ENCODE measurements around the gene WDR19.
"Not testable (repeated sequence)": the region's sequence is repeated elsewhere in the genome, so short reads cannot be mapped to it uniquely, and the experiment has no call there.

The WDR19 gene

GRCh38 chr4:39233783-39234182, 51.5 kb downstream of the WDR19 start:
- DNase-seq: no peak

DNA sequence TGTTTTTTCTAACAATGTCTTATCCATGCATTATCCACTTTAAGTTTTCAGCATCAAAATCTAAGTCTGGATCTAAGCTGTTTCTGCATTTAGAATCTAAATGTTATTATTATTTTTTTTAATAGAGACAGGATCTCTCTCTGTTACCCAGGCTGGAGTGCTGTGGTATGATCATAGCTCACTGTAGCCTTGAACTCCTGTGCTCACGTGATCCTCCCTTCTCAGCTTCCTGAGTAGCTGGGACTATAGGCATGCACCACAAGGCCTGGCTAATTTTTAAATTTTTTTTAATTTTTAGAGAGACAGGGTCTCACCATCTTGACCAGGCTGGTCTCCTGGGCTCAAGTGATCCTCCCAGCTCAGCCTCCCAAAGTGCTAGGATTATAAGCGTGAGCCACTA, 52.7 kb downstream of the WDR19 start:
- no peak for DNase-seq

GRCh38 chr4:39235696-39236095, 53.4 kb downstream of the WDR19 start:
- no peak for DNase-seq

DNA sequence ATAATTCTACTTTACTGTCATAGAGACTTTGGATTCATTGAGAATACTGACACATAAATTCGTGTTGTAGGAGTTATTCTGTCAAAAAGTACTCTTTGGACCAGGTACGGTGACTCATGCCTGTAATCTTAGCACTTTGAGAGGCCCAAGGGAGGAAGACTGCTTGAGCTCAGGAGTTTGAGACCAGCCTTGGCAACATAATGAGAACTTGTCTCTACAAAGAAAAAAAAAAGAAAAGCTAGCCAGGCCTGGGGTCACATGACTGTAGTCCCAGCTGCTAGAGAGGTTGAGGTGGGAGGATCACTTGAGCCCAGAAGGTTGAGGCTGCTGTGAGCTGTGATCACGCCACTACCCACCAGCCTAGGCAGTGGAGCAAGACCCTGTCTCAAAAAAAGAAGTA, 54.9 kb downstream of the WDR19 start:
- DNase-seq: no peak

- DNase-seq: no peak
Observed at GRCh38 chr4:39243462-39243861, 61.1 kb downstream of the WDR19 start.

DNA sequence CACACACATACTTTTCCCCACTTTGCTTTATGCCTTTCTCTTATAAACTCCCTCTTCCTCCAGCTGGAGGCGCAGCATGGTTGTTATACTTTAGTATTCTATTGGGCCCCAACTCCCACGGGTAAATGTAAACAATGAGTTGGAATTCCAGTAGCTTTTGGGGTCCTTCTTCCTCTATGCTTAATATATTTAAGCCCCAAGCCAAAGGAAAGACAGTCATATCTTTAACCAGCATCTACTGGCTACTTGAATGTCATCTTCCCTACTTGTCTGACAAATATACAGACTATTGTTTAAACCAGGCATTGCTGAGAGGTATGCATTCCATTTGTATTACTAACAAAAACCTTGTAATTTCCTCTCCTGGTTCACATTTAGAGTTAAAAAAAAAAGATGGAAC, 72.9 kb downstream of the WDR19 start:
- no peak for DNase-seq

GRCh38 chr4:39255871-39256270, 73.5 kb downstream of the WDR19 start:
- DNase-seq: no peak

DNA sequence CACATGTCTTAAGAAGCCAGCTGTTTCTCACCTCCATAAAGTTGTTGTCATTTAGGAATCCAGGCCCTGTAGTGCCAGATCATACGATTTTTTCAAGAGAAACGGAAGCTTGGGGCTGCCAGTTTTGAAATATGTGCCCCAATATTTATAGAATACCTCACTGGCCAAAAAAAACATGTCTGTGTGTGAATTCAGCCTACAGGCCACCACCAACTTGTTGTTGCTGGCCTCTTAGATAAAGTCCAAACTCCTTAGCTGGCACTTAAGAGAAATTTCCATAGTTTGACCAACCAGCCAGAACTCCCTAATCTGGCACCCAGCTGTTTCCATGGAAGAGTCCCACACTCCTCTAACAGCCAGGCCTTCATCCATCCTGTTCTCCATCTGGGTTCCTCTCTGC, 74.1 kb downstream of the WDR19 start:
- no peak for DNase-seq

- DNase-seq: no peak
Observed at GRCh38 chr4:39259571-39260330, 77.4 kb downstream of the WDR19 start.

- DNase-seq: no peak
Observed at GRCh38 chr4:39263895-39264294, 81.6 kb downstream of the WDR19 start.

GRCh38 chr4:39274503-39274902, 92.2 kb downstream of the WDR19 start:
- no peak for DNase-seq

DNA sequence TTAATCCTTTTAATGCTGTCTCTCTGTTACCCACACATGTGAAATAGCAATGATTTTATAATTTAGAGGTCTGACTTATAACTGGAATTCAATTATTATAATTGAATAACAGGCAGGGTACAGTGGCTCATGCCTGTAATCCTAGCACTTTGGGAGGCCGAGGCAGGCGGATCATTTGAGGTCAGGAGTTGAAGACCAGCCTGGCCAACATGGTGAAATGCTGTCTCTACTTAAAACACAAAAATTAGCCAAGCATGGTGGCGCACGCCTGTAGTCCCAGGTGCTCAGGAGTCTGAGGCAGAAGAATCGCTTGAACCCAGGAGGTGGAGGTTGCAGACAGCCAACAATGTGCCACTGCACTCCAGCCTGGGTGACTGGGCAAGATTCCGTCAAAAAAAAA, 95.3 kb downstream of the WDR19 start:
- DNase-seq: not testable (repeated sequence)

GRCh38 chr4:39278476-39278875, 96.1 kb downstream of the WDR19 start:
- DNase-seq: no peak

GRCh38 chr4:39279416-39279815, 97.1 kb downstream of the WDR19 start:
- DNase-seq: no peak

- no peak for DNase-seq
Observed at GRCh38 chr4:39280770-39281169, 98.4 kb downstream of the WDR19 start.

DNA sequence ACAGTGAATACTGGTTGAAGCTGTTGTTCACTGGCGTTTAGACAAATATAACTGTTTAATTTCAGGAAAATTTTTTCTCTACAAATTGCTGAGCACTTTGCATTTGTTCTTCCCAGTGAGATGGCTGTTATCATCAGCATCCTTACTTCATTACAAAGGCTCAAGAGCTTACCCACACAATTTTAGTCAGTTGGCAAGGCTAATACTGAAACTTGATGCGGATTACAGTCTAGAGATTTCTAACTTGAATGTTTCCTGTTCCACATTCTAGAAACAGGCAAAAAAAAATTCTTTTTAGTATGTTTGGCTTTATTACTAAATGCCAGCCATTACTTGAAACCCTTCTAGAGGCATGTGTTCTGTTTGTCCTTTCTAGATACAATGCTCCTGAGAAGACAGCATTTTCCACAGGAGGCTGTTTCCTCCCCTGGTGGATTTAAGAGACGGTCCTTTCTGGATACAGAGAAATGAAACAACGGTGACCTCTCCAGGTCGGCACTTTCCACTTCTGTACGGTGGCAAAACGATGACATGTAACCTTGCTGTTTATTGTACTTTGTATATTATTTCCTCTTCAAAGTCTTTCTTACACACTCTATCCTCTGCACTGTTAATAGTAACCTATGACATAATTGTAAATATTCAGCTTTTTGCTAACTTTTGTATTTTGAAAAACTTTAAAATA, 102.9 kb downstream of the WDR19 start:
- DNase-seq: no peak

DNA sequence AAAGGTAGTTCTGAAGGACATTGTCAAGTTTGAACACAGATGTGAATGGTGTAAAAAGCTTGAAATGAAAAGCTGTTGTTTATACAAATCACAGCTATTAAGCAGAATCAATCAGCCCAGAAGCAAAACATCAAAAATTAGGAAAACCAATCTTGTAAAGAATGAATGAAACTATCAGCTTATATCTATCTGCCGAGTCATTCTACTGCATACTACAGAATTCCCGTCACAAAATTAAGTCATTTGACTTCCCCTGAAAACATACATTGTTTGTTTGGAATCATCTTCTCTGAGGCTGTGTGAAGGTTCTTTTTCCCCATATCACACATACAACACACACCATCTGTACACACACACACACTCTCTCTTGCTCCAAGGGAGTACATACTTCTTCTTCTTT, 103.5 kb downstream of the WDR19 start:
- no peak for DNase-seq

GRCh38 chr4:39286263-39286662, 103.9 kb downstream of the WDR19 start:
- no peak for DNase-seq

- no peak for DNase-seq
Observed at GRCh38 chr4:39287223-39287622, 104.9 kb downstream of the WDR19 start.

DNA sequence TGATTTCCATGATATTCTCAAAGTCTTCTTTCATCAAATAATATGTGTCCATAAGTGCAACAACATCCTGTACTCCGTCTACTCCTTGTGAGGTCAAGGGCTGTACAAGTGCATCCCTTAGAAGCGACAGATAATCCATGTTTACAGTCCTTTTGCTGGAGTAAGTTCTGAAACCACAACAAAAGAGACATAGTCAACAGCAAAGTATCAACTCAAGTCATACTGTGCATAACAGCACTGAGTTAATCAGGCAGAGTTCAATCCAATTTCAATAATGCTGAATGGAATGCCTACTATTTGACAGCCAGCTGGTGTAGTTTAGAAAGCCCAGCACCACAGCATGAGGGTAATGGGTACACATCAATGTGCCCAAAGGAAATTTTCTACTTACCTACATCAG, 109.4 kb downstream of the WDR19 start:
- no peak for DNase-seq

GRCh38 chr4:39292433-39292832, 110.1 kb downstream of the WDR19 start:
- not testable (repeated sequence) for DNase-seq

GRCh38 chr4:39295784-39296183, 113.5 kb downstream of the WDR19 start:
- no peak for DNase-seq

GRCh38 chr4:39302901-39303300, 120.6 kb downstream of the WDR19 start:
- no peak for DNase-seq

DNA sequence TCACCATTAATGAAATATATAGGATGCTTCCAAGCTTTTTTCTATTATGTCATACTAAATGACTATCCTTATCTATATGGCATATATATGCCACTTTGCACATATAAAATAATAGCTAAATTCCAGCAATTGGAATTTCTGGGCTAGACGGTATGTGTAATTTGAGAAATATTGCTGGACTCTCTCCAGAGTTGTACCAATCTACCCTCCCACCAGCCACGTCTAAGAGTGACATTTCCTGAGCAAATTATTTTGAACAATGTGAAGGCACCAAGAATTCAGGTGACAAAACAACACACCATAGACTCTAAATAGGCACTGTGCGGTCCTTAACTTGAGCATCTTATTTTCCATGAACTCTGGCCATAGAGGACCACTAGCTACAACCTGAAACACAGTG, 121.5 kb downstream of the WDR19 start:
- no peak for DNase-seq

DNA sequence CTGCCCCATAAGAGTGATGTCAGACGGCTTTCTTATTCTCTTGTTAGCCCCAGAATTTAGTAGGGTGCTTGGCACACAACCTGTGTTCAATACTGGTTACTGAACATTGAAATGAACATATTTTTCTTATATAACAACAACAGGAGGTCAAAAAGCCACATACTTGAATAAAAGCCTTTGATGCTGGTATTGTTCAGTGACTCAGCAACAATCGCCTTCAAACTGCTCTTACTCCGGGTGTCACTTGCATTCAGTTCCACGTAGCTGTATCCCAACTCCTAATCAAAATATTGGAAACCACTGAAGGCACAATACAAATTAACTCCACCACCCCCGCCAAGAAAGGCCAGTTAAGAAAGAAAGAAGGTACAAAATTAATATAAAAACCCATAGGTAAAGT, 122.3 kb downstream of the WDR19 start:
- DNase-seq: no peak
